BLaER1 (cell line): Measurements from ENCODE around the gene RALGAPB.
"Not testable (repeated sequence)": the region's sequence is repeated elsewhere in the genome, so short reads cannot be mapped to it uniquely, and the experiment has no call there.

Source experiments
- H3K27ac ChIP-seq: shearing (Covaris generic); formaldehyde crosslinking; 2 replicates; pipeline ENCODE4 v1.8.1; 2022
- H3K27me3 ChIP-seq: shearing (Covaris generic); formaldehyde crosslinking; 2 replicates; pipeline ENCODE4 v1.8.1; 2022
- H3K36me3 ChIP-seq: shearing (Covaris generic); formaldehyde crosslinking; 2 replicates; pipeline ENCODE4 v1.8.1; 2022
- H3K4me1 ChIP-seq: shearing (Covaris generic); formaldehyde crosslinking; 2 replicates; pipeline ENCODE4 v1.8.1; 2022
- H3K4me2 ChIP-seq: shearing (Covaris generic); formaldehyde crosslinking; 2 replicates; pipeline ENCODE4 v1.8.1; 2022
- H3K4me3 ChIP-seq: shearing (Covaris generic); formaldehyde crosslinking; 2 replicates; pipeline ENCODE4 v1.8.1; 2022
- H3K9ac ChIP-seq: shearing (Covaris generic); formaldehyde crosslinking; 2 replicates; pipeline ENCODE4 v1.8.1; 2022
- H3K9me3 ChIP-seq: shearing (Covaris generic); formaldehyde crosslinking; 2 replicates; pipeline ENCODE4 v1.8.1; 2022
- H4K20me1 ChIP-seq: shearing (Covaris generic); formaldehyde crosslinking; 2 replicates; pipeline ENCODE4 v1.8.1; 2022
- Cebpa-rat ChIP-seq: shearing (Covaris generic); IDR thresholded peaks from 2 replicates; pipeline ENCODE4 v1.8.1; 2022

RALGAPB gene

DNA sequence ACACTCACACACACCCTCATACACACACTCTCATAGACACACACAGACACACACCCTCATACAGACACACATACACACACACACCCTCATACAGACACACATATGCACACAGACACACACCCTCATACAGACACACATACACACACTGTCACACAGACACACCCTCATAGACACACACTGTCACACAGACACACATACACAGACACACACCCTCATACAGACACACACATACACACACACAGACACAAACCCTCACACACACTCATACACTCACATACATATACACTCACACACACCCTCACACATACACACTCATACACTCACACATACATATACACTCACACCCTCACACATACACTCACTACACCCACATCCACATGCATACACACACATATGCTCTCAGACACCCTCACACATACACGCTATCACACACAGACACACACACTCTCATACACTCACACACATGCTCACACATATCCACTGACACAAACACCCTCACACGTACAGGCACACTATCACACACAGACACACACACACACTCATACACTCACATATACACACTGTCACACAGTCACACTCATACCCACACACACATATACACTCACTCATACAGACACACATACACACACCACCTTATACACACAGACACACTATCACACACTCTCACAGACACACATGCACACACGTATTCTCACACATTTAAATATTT lies 117.5 kb downstream of the RALGAPB start:
- peaks cover 12% of the 10 kb centered on the region for H3K4me1 ChIP-seq
- H3K27ac ChIP-seq: no peak overlapping the region
- no peak for TF ChIP-seq Cebpa-rat
- H3K9ac ChIP-seq: no peak overlapping the region
- H3K36me3 ChIP-seq: no peaks in the 10 kb centered on the region
- H3K9me3 ChIP-seq: no peaks in the 10 kb centered on the region
- no peak overlapping the region for H3K4me2 ChIP-seq
- H4K20me1 ChIP-seq: no peaks in the 10 kb centered on the region
- H3K4me3 ChIP-seq: no peak overlapping the region
- no peaks in the 10 kb centered on the region for H3K27me3 ChIP-seq

DNA sequence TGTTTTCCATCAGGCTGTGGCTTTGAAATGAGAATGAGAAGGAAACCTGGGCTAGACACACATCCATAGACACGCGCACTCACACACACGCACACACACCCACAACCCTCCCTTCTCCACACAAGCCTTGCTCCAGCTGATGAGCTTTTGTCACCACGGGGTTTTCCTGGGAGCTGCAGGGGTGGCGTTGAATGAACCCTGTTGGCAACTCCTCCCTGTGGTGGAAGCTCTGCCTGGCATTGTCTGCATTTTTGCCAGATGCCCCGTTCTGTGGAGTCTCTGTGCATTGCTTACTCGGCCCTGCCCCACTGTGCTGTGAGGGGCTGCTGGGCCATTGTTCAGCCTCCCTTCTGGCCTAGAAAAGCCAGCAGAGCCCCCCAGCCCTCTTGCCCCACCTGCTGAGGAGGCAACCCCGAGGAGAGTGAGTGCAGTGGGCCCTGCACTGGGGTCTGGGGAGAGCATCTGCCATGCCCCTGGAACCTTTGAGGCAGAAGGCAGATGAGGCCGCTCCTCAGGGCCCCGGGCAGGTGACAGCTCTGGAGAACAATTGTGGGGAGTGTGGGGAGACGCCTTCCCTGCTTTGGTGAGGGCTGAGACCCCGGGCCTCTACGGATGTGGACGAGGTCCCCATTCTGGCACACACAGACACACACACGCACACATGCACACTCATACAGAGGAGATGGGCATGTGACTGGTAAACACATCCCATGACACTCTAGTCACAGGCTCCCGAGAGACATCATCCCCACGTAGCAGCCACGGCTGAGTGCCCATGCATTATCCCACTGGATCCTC lies 118.2 kb downstream of the RALGAPB start:
- peak overlapping the region; percentile 21 for H3K4me2 ChIP-seq
- no peak overlapping the region for H3K27ac ChIP-seq
- H3K9me3 ChIP-seq: no peaks in the 10 kb centered on the region
- no peak overlapping the region; the same call in 1 of the 2 replicates for H3K9ac ChIP-seq
- no peak overlapping the region for H3K4me3 ChIP-seq
- H3K4me1 ChIP-seq: peaks cover 12% of the 10 kb centered on the region
- TF ChIP-seq Cebpa-rat: no peak
- H4K20me1 ChIP-seq: no peaks in the 10 kb centered on the region
- H3K36me3 ChIP-seq: no peaks in the 10 kb centered on the region
- H3K27me3 ChIP-seq: no peaks in the 10 kb centered on the region

DNA sequence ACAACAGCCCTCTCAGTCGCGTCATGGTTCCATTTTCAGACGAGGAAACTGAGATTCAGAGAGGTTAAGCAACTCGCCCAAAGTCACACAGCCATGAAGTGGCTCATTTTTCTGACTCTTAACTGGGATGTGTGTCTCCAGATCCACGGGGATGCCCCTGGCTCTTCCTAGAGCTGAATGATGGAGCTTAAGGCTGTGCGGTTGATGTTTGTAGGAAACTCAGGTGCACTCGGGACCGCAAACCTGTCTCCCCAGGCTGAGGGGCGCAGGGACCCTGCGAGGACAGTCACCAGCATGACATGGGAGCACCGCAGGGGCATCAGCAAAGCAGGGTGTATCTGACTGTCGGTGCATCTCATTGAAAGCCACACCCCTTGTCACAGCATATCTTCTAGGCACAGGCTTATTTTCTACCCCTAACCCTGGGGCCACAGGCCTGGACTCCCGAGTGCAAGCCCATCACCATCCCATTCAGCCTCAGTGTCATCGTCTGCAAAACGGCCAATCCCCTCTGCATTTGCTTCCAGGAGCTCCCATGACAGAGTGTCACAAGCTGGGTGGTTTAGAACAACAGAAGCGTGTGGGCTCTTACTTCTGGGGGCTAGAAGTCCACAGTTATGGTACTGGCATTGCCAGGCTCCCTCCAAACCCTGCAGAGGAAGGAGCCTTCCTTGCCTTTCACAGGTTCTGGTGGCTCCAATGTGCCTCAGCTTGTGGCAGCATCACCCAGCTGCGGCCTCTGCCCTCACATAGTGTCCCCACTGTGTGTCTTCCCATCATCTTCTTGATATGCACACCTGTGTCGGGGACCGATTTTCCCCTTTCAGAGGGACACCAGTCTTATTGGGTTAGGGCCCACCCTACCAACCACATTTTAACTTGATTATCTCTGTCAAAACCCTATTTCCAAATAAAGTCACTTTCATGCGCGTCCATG lies 119.1 kb downstream of the RALGAPB start:
- no peak for TF ChIP-seq Cebpa-rat
- H3K36me3 ChIP-seq: no peaks in the 10 kb centered on the region
- no peaks in the 10 kb centered on the region for H4K20me1 ChIP-seq
- H3K9ac ChIP-seq: no peak overlapping the region
- no peak overlapping the region for H3K4me3 ChIP-seq
- H3K27me3 ChIP-seq: no peaks in the 10 kb centered on the region
- H3K9me3 ChIP-seq: no peaks in the 10 kb centered on the region
- H3K4me2 ChIP-seq: peak overlapping the region; percentile 21
- no peak overlapping the region for H3K27ac ChIP-seq
- peaks cover 12% of the 10 kb centered on the region for H3K4me1 ChIP-seq

- H3K9me3 ChIP-seq, H3K27me3 ChIP-seq, H4K20me1 ChIP-seq, H3K27ac ChIP-seq, H3K9ac ChIP-seq, H3K36me3 ChIP-seq, H3K4me3 ChIP-seq, H3K4me2 ChIP-seq: not testable (repeated sequence)
- peaks cover 12% of the 10 kb centered on the region for H3K4me1 ChIP-seq
Observed at GRCh38 chr20:38592411-38592790, 119.8 kb downstream of the RALGAPB start.

DNA sequence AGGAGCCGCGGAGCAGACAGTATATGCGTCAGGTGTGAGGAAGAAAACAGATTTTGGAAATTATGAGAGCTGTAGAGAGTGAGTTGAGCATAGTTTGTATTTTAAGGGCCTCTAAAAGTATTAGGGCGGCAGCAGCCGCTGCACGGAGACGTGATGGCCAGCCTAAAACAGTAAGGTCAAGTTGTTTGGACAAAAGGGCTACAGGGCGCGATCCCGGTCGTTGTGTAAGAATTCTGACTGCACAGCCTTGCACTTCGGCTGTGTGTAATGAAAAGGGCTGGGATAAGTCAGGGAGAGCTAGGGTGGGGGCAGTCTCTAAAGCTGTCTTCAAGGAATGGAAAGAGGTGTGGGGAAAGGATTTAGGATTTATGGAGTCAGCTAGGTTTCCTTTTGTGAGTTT lies 121.6 kb downstream of the RALGAPB start:
- H3K9ac ChIP-seq, H3K4me2 ChIP-seq, H3K9me3 ChIP-seq, H3K27ac ChIP-seq, H3K4me3 ChIP-seq, H4K20me1 ChIP-seq, H3K36me3 ChIP-seq, H3K27me3 ChIP-seq: not testable (repeated sequence)
- peaks cover 12% of the 10 kb centered on the region for H3K4me1 ChIP-seq

DNA sequence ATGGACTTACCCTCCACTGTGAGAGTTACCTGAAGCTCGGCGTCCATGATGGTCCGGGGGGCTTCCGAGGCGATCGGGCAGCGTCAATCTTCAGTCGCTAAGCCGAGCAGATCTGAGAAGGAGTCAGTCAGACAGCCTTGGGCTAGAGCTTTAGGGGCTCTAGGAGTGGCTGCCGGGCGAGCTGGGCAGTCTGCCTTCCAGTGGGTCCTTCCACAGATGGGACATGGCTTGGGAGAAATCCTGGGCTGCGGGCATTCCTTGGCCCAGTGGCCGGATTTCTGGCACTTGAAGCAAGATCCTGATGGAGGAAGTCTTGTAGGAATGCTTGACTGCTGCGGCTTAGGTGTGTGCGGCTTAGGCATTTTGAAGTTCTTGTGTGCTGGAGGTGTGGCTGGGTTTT lies 123.2 kb downstream of the RALGAPB start:
- H3K9me3 ChIP-seq, H3K4me1 ChIP-seq, H3K36me3 ChIP-seq, H3K4me3 ChIP-seq, H3K9ac ChIP-seq, H4K20me1 ChIP-seq, H3K27me3 ChIP-seq, H3K4me2 ChIP-seq, H3K27ac ChIP-seq: not testable (repeated sequence)

DNA sequence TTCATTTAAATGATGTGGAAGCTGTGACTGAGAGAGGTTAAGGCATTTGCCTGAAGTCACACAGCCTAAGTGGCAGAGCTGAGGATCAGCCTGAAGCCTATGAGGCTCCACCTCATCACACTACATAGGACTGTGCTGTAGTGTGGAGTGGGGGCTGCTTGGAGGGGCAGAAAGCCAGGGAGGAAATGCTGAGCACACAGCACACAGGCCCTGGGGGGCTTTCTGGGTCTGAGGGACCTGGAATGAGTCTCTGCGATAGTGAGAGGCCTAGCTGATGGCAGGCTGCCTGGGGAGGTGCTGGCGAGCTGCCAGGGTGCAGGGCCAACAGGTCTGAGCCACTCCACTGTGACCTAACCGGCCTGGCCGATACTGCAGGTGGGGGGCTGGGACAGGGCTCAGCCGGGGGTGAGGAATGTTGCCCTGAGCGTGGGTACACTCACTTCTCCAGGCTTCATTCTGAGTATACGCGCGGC lies 126.8 kb downstream of the RALGAPB start:
- TF ChIP-seq Cebpa-rat: no peak
- Histone ChIP-seq H3K36me3 (no peaks in the 10 kb centered on the region), H3K27ac (no peak overlapping the region), H3K9ac (no peak overlapping the region), H3K27me3 (peaks cover 19% of the 10 kb centered on the region), H3K4me3 (no peak overlapping the region), H3K4me1 (no peaks in the 10 kb centered on the region), H3K4me2 (no peak overlapping the region), H3K9me3 (no peaks in the 10 kb centered on the region), H4K20me1 (no peaks in the 10 kb centered on the region)

GRCh38 chr20:38600057-38600456 lies 127.4 kb downstream of the RALGAPB start:
- H3K4me3 ChIP-seq: no peak overlapping the region
- H4K20me1 ChIP-seq: no peaks in the 10 kb centered on the region
- H3K27me3 ChIP-seq: peaks cover 19% of the 10 kb centered on the region
- H3K9ac ChIP-seq: no peak overlapping the region
- H3K9me3 ChIP-seq: no peaks in the 10 kb centered on the region
- no peak overlapping the region for H3K27ac ChIP-seq
- no peaks in the 10 kb centered on the region for H3K4me1 ChIP-seq
- no peak overlapping the region for H3K4me2 ChIP-seq
- no peak for TF ChIP-seq Cebpa-rat
- no peaks in the 10 kb centered on the region for H3K36me3 ChIP-seq

DNA sequence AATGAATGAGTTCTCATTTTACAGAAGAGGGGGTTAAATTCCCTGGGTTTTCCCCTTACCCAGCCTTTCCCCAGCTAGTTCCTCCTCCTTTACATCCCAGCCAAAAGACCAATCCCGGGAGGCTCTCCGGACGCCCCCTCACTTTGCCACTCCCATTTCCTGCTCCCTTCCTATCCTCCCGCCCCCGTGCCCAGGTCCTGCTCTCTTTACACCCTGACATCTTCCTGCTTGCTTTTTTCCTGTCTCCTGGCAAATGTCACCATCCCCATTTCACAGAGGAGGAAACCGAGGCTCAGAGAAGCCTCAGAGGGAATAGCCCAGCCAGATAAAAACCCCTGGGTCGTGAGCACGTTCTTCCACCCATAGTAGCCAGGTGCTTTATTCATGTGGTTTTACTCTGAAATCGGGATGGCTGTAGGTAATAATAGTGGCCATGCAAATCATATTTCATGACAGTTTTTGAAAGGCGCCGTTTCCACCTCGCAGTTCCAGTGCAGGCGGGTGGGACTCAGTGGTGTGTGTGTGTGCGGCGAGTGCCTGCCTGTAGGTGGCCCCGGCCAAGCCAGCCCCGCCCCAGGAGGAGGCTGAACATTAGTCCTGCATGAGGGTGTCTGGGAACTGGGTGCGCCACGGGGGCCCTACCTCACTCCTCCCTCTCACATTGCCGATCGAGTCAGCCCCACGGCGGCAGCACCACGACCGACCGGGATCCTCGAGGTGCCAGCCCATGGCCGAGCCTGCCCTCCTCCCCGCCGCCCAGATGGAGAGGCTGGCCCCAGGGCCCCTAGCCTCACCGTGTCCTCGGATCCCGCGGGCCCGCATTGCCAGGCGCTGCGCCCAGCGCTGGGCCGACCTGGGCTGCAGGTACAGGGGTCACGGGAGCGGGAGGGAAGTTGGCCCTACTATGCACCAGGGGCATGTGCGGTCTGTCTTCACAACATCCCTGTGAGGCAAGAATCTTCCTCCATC lies 128.9 kb downstream of the RALGAPB start, which contains the start of gene ARHGAP40:
TSS of gene ARHGAP40 (plus strand) at position 594 of the 969 bp plus-strand sequence.
- no peaks in the 10 kb centered on the region for H3K36me3 ChIP-seq
- H3K4me1 ChIP-seq: no peaks in the 10 kb centered on the region
- H3K4me2 ChIP-seq: no peak within 1 kb of the TSS
- H3K9ac ChIP-seq: no peak within 1 kb of the TSS
- no peaks in the 10 kb centered on the region for H3K9me3 ChIP-seq
- no peak within 1 kb of the TSS for H3K4me3 ChIP-seq
- no peak for TF ChIP-seq Cebpa-rat
- H4K20me1 ChIP-seq: no peaks in the 10 kb centered on the region
- H3K27ac ChIP-seq: no peak within 1 kb of the TSS
- H3K27me3 ChIP-seq: peaks cover 19% of the 10 kb centered on the region
